Measurements from ENCODE around the gene DUS1L.

The DUS1L gene

GRCh38 chr17:82076018-82076784, 10.6 kb upstream of the DUS1L start:
- DNase-seq (ENCODE audit: low read depth, low spot score), result no peak

DNA sequence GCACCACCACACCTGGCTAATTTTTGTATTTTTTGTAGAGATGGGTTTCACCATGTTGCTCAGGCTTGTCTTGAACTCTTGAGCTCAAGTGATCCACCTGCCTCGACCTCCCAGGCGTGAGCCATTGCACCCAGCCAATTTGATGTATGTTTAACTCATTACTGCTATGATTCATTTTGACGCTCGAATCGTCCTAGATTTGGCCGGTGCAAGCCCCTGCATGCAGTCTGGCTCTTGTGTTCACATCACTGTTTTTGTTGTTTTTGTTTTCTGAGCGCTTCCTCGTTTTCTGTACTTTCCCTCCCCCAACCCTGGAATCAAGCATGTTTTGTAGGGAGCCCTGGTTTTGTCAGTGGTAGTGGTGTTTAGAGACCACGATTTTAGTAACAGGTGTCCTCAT, 7.8 kb upstream of the DUS1L start:
- no peak for DNase-seq (ENCODE audit: low read depth, low spot score)

- DNase-seq (ENCODE audit: low read depth, low spot score), result no peak
These were observed 7.2 kb upstream of the DUS1L start for GRCh38 chr17:82072827-82073226.

DNA sequence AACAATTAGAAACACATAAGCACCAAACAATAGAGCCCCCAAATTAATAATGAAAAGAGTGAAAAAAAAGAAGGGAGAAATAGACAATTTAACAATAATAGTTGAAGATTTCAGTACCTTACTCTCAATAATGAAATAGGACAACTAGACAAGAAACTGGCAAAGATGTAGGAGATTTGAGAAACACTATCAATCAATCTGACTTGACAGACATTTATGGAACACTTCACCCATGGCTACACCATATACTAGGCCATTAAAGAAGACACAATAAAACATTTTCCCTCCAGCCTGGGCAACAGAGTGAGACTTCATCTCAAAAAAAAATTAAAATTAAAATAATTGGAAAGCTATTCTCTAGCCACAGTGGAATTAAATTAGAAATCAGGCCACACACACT, 5.0 kb upstream of the DUS1L start:
- DNase-seq (ENCODE audit: low read depth, low spot score), result no peak

DNA sequence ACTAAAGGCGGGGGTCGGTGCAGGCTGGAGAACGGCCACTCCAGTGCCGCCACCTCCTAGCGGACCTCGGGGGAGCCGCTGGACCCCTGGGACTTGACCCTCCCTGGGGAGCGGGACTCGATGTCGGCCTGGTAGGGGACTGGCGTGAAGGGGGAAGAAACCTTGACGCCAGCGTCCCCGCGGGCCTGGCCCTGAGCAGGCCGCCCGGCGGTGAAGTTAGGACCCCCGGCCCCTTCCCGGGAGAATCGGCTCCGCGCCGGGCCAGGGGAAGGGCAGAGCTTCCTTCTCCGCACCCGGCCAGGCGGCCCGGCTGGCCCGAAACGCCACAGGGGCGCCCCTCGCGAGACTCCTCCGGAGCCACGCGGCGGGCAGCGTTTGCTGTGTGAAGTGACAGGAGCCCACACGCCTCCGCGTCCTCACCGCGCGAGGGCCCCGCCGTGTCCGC, 389 bp downstream of the DUS1L start:
- DNase-seq (ENCODE audit: low read depth, low spot score), result no peak

DNA sequence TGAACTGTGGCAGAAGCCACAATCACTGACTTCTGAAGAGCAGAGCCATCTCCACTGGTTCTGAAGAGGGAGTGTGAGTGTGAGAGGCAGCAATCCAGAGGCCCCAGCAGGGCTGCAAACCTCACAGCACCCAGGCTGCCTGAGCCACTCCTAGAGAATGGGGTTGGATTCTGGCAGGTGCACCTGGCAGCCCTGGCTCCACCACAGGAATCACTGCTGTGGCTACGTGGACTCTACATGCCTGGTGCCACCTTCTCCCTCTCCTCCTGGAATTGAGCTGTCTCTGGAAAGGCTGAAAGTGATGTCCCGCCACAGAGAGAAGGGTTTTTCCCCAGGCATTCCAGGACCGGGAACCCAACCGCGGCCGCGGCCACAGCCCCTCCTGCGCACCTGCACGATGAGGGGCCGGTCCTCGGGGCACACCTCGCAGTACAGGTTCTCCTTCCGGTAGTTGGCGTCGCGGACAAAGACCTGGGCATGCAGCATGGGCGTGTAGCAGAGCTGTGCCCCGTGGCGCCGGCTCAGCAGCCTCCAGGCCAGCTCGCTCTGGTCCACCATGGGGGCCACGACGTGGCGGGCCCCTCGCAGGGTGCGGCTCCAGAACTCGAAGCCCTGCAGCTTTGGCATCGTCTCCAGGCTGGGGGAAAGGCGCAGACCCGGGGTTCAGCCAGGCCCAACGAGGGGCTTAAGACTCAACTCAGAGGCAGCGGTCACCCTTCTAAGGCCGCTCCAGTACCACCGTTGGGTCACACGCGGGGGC, 991 bp downstream of the DUS1L start:
- DNase-seq (ENCODE audit: low read depth, low spot score), result no peak

DNA sequence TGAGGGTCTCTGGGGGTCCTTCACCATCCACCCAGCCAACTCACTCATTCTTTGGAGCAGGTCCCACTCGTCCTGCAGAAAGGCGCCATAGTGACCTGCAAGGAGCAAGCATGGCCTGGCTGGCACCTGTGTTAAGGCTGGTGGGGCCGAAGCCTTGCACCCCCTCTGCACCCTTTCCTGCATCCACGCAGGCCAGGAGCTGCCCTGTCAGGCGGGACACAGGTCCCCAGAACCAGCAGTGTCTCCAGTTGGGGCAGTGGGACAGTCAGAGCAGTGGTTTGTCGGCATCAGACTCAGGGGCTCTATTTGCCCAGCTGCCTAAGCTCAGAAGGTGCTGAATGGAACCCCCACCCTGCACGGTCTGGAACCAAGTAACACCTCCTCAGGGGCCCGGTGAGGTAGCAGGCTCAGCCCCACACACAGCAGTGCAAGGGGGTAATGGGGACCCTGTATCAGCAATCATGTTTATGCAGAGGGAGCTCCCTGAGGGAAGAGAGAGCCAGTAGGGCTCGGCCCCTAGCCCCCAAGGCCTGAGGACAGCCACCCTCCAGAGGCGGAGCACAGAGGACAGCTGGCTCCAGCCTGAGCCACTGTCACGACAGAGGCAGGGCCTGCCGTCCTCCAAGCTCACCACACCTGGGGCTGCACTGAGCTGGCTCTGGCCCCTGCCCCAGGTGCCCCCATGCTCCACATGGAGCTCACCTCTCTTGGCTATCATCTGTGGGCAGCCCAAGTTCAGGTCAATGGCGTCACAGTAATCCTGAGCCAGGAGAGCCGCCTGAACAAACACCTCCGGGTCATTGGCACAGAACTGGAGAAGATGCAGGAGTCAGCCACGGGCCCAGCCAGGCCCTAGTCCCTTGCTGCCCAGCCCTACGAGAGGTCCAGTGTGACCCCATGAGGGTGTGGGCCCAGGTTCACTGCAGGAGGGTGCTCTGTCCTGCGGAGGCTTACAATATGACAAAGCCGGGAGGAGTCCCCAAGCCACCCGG, 1.9 kb downstream of the DUS1L start:
- no peak for DNase-seq (ENCODE audit: low read depth, low spot score)

- no peak for DNase-seq (ENCODE audit: low read depth, low spot score)
These were observed 2.6 kb downstream of the DUS1L start for GRCh38 chr17:82062984-82063368.

DNA sequence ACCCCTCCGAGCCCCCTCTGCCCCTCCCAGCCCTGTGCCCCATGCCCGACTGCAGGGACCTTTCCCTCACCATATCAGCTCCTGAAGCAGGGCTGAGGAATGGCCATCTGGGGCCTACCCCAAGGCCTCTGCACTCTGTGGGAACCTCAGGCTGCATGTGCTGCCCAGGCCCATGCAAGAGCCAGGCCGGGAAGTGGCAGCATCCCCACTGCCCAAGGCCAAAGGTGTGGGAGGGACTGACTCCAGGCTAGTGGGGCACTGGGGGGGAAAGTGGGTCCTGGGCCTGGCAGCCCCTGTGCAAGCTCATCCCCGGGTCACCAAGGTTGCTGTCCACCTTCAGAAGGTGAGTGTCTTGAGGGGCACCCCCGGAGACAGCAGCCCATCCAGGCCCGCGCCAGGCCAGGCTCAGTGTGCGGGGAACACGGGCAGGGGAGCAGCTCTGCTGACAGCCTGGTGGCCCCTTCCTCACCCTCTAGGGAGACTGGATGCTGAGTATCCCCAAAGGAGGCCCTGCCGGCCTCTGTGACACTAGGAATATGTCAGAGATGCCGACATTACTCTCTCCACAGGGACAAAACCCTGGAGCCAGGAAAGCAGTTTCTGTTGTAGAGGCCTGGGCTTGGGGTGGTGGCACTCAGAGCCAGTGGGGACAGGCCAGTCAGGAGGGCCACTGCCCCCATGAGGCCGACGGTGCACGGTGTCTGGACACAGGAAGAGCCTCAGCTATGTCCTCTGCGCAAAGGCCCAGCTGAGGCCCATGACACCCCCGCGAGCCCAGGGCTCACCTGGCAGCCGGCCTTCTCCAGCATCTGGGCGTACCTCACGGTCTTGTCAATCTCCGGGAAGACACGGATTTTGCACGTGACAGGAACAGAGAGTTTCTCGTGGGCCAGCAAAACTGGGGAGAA, 3.3 kb downstream of the DUS1L start:
- no peak for DNase-seq (ENCODE audit: low read depth, low spot score)

DNA sequence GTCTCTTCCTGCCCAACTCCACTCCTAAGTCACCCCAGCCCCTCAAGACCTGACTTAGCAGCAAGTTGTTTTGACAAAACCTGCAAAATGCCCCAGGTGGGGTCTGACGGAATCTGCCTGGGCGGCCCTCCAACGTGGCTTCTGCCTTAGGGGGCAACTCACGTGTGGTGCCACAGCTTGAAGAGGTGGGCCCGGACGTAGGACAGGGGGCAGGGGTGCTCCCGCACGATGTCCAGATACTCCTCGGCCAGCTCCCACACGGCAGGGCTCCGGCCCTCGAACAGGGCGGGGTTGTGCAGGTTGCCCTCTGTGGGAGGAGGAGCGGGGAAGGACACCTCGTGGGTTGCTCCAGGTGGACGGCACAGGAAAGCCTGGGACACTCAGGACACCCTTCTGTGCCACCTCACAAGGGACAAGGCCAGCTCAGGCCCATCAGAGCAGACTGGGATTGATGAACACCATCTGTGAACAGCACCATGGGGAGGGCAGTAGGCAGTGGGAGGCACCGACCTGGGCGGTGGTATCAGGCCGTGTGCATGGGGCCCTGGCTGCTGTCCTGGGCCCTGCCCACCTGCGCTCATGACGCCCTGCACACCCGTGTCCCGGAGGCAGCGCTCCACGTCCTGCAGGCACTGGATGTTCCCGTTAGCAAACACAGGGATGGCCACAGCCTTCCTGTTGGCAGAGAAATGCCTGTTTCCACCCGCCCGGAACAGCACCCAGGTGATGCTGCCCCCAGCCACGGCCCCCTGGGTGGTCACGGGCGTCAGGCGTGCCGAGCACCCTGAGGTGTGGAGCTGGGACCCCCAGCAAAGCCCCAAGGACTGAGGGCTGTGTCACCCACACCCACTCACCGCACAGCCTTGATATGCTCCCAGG, 4.3 kb downstream of the DUS1L start:
- DNase-seq (ENCODE audit: low read depth, low spot score), result no peak

GRCh38 chr17:82060614-82061013, 5.0 kb downstream of the DUS1L start:
- no peak for DNase-seq (ENCODE audit: low read depth, low spot score)

DNA sequence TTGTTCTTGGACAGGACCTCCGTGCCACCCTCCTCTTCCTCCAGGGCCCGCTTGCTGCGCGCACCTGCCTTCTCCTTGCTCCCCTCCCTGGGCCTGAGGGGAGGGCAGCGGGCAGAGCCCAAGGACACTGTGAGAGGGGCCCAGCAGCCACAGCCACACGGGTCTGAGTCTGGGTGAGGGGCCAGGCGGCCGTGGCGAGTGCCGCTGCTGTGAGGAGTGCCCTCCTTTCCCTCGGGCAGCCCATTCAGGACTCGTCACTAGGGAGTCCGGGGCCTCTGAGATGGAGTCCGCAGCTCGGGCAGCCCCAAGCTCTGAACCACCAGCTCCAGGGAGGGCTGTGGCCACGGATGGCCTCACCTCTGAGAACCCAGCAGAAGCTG, 5.6 kb downstream of the DUS1L start:
- no peak for DNase-seq (ENCODE audit: low read depth, low spot score)

GRCh38 chr17:82059272-82060000, 6.2 kb downstream of the DUS1L start:
- DNase-seq (ENCODE audit: low read depth, low spot score), result no peak

- DNase-seq (ENCODE audit: low read depth, low spot score), result no peak
These were observed 6.8 kb downstream of the DUS1L start for GRCh38 chr17:82058855-82059249.

- no peak for DNase-seq (ENCODE audit: low read depth, low spot score)
These were observed 7.3 kb downstream of the DUS1L start for GRCh38 chr17:82058230-82058854.

DNA sequence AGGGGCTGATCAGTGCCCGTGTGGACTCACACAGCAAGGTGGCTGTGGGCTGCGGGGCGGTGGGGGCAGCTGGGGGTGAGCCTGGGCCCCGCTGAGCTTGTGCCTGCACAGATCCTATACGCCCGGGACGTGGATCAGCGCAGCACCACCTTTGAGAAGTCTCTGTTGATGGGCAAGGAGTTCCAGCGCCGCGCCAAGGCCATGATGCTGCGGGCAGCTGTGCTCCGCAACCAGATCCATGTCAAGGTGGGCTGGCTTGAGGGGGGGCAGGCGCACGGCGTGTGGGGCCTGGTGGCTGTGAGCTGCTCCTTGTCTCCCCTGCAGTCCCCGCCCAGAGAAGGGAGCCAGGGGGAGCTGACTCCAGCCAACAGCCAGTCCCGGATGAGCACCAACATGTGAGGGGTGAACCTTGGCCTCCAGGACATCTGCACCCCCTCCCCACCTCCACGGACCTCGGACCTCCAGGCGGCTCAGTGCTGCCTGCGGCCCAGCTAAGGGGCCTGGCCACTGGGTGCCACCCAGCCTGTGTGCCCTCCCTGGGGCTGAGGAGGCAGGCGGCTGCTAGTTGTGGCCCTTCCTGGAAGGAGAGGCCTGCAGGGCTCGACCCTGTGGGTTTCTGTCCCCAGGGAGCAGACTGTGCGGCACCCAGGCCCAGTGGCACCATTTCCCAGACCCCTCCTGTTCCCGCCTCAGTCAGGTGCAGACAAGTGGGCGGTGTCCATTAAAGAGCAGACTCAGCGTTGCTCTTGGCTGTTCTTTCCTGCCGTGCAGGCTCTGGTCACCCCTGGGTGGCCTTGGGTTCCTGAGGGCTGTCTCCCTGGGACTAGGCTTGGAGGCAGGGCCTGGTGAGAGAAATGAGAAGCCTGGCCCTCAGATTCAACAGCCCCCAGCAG, 8.6 kb downstream of the DUS1L start:
- no peak for DNase-seq (ENCODE audit: low read depth, low spot score)

GRCh38 chr17:82055965-82056728, 9.5 kb downstream of the DUS1L start:
- no peak for DNase-seq (ENCODE audit: low read depth, low spot score)

All from activated naive CD8-positive, alpha-beta T cell treated with anti-CD3 and anti-CD28 coated beads, Interleukin-2, amount 50 U/mL, for 16 hours (primary cell).